Retinal pigment epithelial cell (primary cell): ENCODE data around the gene NECTIN1.

Experiments used
- DNase-seq: peaks from one replicate; pipeline ENCODE4 v3.0.0-alpha.2; 2010; ENCODE audit warnings: low read depth
- H3K4me3 ChIP-seq: 2 replicates; pipeline ENCODE4 v1.5.1; 2011; ENCODE audit warnings: mild to moderate bottlenecking, low read length, control low read depth, moderate library complexity
- TF ChIP-seq, protein P1 (sequence below): conservative IDR thresholded peaks from 2 replicates; pipeline ENCODE4 v1.5.1; 2011; ENCODE audit warnings: low read depth, low read length, control low read depth, inconsistent platforms

The NECTIN1 gene

DNA sequence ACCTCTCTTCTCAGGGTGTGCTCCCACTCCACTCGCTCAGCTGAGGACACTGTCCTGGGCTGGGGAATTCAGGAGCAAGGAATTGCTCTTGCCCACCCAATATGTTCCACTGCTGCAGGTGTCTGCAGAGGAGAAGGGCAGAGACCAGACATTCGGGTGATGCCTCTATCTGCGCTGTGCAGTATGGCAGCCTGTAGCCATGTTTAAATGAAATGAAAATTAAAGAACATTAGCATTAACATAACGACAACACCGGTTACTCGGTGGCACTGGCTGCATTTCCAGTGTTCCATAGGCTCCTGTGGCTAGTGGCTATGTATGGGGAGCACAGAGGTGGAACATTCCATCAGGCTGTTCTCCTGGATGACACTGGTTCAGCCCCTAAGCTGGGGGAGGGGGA lies 104.4 kb downstream of the NECTIN1 start:
- no peak overlapping the region for H3K4me3 ChIP-seq
- TF ChIP-seq, protein P1, sequence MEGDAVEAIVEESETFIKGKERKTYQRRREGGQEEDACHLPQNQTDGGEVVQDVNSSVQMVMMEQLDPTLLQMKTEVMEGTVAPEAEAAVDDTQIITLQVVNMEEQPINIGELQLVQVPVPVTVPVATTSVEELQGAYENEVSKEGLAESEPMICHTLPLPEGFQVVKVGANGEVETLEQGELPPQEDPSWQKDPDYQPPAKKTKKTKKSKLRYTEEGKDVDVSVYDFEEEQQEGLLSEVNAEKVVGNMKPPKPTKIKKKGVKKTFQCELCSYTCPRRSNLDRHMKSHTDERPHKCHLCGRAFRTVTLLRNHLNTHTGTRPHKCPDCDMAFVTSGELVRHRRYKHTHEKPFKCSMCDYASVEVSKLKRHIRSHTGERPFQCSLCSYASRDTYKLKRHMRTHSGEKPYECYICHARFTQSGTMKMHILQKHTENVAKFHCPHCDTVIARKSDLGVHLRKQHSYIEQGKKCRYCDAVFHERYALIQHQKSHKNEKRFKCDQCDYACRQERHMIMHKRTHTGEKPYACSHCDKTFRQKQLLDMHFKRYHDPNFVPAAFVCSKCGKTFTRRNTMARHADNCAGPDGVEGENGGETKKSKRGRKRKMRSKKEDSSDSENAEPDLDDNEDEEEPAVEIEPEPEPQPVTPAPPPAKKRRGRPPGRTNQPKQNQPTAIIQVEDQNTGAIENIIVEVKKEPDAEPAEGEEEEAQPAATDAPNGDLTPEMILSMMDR, result no peak
- no peak for DNase-seq

DNA sequence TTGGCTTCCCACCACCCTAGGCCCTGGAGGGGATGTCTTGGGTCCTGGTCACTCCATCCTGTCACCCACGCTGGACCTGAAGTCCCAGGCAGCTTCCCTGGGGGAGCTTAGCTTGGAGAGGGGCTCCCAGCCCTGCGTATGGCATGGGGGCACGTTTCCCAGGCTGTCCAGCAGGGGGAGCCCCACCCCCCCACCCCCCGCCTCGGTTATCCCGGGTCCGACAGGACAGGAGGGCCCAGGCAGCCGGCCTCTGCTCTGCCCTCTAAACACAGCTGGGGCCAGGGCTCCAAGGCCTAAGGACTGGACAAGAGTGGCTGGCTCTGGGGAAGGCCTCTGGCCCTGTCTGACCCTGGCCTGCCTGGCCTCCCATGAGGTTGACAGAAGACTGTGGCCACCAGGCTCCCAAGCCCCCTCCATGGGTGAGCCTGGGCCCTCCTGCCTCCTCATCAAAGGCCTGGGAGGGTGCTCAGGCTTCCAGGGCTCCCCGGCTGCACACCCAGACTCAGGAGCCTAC lies 104.8 kb downstream of the NECTIN1 start:
- no peak overlapping the region for H3K4me3 ChIP-seq
- DNase-seq, result no peak
- TF ChIP-seq, protein P1, result peak; percentile 52

DNA sequence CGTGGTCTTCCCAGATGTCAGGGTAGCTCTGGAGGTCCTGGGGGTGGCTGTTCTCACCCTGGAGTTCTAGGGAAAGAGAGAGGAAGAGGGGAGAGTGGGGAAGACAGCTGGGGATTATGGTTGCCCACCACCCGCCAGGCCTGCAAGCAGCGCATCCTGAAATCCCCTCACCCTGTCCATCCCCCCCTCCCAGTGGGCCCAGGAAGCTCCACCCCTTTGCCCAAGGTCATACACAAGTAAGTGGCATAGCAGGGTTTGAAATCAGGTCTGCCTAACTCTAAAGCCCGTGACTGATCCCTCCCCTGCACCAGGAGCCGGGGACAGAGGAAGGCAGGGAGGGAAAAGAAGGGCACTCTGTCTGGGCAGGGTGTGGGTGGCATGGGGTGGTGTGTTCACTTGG lies 105.3 kb downstream of the NECTIN1 start:
- TF ChIP-seq, protein P1, result no peak
- no peak for DNase-seq
- no peak overlapping the region for H3K4me3 ChIP-seq

DNA sequence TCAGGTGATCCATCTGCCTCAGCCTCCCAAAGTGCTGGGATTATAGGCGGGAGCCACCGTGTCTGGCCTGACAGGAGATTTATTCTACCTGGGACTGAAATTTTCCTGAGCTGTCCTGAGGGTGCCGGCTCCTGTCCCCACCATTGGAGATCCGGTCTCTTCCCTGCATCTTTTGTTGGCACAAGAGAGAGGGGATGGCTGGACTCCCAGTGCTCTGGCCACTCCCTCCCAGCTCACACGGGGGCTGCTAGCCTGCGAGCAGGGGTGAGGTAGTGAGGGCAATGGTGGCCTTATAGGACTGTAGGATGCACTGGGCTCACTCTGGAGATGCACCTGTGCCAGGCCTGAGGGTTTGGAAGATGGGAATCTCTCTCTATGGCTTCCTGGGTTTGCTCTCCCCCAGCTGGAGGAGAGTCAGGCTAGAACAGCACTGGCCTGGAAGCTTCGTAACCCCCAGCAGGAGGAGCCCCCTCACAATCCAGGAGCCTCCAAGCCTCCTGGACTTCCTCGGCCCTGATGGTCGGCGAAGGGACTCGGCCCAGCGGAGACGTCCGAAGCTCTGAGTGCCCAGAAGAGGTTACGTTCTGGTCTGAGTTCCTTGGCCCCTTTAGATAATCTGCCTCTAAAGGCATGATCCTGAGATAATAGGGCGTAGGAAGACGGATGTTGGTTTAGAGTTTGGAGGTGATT lies 106.4 kb downstream of the NECTIN1 start:
- TF ChIP-seq, protein P1, result no peak
- no peak for DNase-seq
- no peak overlapping the region for H3K4me3 ChIP-seq

DNA sequence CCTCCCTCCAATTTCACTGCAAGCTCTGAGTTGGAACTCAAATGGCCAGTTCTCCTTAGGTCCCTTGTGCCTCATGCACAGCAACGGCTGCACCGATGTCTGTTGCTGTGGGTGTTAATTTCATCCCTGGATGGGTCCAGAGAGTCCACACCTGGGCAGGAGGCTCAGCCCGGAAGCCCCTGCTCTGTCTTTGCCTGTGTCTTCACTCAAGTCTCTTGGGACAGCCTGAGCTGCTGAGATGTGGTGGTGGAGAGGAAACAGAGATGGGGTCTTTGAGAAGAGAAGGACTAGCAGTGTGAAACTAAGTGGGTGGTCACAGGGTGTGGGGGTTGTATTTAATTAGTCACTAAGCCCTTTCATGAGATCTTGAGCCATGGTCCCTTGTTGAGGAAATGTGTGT lies 109.3 kb downstream of the NECTIN1 start:
- TF ChIP-seq, protein P1, result no peak
- no peak overlapping the region for H3K4me3 ChIP-seq
- DNase-seq, result no peak

DNA sequence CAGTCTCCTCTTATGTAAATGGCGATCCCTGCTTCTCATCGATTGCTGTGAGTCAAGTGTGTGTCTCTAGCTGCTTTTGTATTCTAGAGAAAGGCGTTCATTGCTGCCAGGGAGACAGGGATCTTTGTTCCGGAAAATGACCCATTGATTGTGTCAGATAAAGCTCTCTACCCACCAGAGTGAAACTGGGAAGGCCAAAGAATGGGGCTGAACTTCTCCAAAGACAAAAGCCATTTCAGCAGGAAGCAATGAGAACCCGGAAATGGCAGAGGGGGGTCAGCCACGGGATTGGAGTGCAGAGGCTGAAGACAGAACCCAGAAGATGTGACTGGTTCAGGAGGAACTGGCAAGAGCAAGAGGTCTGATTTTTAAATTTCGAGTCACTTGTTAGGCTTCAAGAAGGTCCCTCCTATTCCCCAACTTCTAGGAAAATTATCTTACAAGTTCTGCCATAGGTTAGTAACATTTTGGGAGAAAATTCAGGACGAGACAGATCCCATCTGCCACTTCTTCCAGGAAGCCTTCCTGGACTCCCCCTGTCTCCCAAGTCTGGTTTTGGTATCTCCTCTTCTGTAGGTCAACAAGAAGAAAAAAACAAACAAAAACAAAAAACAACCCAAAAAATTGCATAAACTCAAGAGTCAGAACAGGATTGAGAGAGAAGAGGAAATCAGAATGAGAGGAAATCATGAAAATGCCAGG lies 110.6 kb downstream of the NECTIN1 start:
- no peak for DNase-seq
- H3K4me3 ChIP-seq, result no peak overlapping the region
- TF ChIP-seq, protein P1, result no peak

DNA sequence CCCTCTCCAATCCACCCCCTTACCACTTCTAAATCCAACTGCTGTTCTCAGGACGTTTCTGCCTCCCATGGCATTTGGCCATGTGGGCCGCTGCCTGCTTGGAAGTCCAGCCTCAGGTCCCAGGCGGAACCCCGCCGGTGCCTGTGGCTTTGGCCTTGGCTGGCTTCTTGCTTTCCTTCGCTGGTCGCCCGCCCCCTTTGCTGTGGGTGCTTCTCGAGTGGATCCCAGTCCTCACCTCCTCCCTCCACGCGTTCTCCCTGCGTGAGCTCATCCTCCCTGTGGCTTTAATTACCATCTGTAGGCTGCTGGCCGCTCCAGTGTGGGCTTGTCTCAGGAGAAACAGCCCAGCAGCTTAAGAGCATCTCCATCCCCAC lies 111.7 kb downstream of the NECTIN1 start:
- TF ChIP-seq, protein P1, result no peak
- no peak for DNase-seq
- no peak overlapping the region for H3K4me3 ChIP-seq
